ENCODE results near the gene CAP2.

Gene CAP2

DNA sequence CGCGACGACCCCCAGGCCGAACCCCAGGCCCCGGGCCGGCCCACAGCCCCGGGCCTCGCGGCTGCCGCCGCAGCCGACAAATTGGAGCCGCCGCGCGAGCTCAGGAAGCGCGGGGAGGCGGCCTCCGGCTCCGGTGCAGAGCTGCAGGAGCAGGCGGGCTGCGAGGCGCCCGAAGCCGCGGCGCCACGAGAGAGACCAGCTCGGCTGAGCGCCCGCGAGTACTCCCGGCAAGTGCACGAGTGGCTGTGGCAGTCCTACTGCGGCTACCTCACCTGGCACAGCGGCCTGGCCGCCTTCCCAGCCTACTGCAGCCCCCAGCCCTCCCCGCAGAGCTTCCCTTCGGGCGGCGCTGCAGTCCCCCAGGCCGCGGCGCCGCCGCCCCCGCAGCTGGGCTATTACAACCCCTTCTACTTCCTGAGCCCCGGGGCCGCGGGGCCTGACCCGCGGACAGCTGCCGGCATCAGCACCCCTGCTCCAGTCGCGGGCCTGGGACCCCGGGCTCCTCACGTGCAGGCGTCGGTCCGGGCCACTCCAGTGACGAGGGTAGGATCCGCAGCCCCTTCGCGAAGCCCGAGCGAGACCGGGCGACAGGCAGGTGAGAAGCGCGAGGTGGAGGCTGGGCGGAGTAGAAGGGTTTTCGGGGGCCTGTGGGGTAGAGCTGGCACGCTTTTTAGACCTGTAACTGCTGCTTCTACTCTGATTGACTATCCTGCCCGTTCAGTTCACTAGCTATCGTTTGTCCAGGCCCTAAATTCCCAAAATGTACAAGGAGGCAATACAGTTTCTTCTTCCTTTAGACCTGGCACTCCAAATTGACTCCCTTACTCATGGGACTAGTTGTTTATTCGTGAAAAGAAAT is 207.4 kb downstream of the CAP2 start:
- H3K79me1 ChIP-seq (replicated peaks; ENCODE audit: low read length, poor library complexity, severe bottlenecking), result peaks cover 7% of the 10 kb centered on the region
- under 1% methylated on average over 64 of the region's 77 CpGs for WGBS
- peak overlapping the region; percentile 80 for H4K8ac ChIP-seq (ENCODE audit: low read length)
- H3K4me3 ChIP-seq (ENCODE audit: insufficient read depth in 1 of 2, low read depth in 1 of 2, low read length in 2 of 2), result peak overlapping the region; percentile 89 to 93
- peak overlapping the region; percentile 92 for H2BK15ac ChIP-seq (ENCODE audit: low read depth, poor library complexity, severe bottlenecking)
- H3K18ac ChIP-seq (ENCODE audit: low read depth in 1 of 2, low read length in 2 of 2), result peak overlapping the region; percentile 86 to 93
- no peak overlapping the region for H2AK5ac ChIP-seq (ENCODE audit: low read length, severe bottlenecking)
- no peaks in the 10 kb centered on the region for H3K27me3 ChIP-seq (ENCODE audit: control insufficient read depth in 1 of 2, insufficient read depth in 1 of 2, low read length in 2 of 2)
- H4K91ac ChIP-seq (ENCODE audit: low read length), result no peak overlapping the region
- H3K9ac ChIP-seq (ENCODE audit: low read length), result peak overlapping the region; percentile 94
- H2BK5ac ChIP-seq (ENCODE audit: low read depth, low read length, poor library complexity, severe bottlenecking), result peak overlapping the region; percentile 44
- DNase-seq, result peak; percentile 47
- peak overlapping the region; percentile 47 to 95 for H3K14ac ChIP-seq (ENCODE audit: low read length in 2 of 2)
- H3K4me2 ChIP-seq (ENCODE audit: low read length, poor library complexity, severe bottlenecking), result peak overlapping the region; percentile 95
- peak overlapping the region; percentile 81 to 93 for H3K4ac ChIP-seq (ENCODE audit: low read depth in 1 of 2, low read length in 2 of 2)
- H2BK120ac ChIP-seq (ENCODE audit: low read depth, low read length), result peak overlapping the region; percentile 84
- peak overlapping the region in 1 of 2 experiments; percentile 3 for H2BK12ac ChIP-seq (ENCODE audit: low read length in 2 of 2)
- peak overlapping the region in 1 of 2 experiments; percentile 99 for H3K23ac ChIP-seq (ENCODE audit: low read length in 2 of 2)
- peaks cover 5% of the 10 kb centered on the region for H3K4me1 ChIP-seq (ENCODE audit: control insufficient read depth, insufficient read depth, low read depth, low read length)
- peaks cover 0 to 24% of the 10 kb centered on the region in 2 experiments for H3K36me3 ChIP-seq (ENCODE audit: control insufficient read depth in 1 of 2, insufficient read depth in 2 of 2, low read depth in 1 of 2, low read length in 2 of 2)
- peak overlapping the region; percentile 4 for H3K27ac ChIP-seq (ENCODE audit: low read length, poor library complexity, severe bottlenecking)
- no peaks in the 10 kb centered on the region for H3K9me3 ChIP-seq (ENCODE audit: control insufficient read depth, low read length)
- peak overlapping the region; percentile 94 for H2AFZ ChIP-seq (ENCODE audit: low read depth, low read length)

- H2AFZ ChIP-seq (ENCODE audit: low read depth, low read length), result no peak overlapping the region
- WGBS, result 24% methylated on average over 5 of the region's 5 CpGs
- no peaks in the 10 kb centered on the region for H3K27me3 ChIP-seq (ENCODE audit: control insufficient read depth in 1 of 2, insufficient read depth in 1 of 2, low read length in 2 of 2)
Measured at GRCh38 chr6:17601386-17601703, 207.9 kb downstream of the CAP2 start.

DNA sequence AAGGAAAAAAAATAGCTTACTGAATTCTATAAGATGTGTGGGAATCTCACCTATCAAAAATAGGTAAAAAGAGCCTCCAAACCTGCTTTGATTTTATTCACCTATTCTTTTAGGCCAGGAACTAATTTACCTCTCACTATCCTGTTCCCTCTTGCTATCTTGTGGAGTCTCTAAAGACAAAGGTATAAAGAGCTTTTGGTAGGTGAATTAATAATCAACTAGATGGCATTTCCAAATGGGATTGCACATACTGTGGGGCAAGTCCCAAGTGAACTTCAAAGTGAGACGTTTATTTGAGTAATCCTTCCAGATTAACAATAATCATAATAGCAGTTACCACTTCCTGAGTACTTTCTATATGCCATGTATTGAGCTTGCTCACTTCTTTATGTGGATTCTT is 209.5 kb downstream of the CAP2 start:
- H3K27ac ChIP-seq (ENCODE audit: low read length, poor library complexity, severe bottlenecking), result no peak overlapping the region
- H2BK12ac ChIP-seq (ENCODE audit: low read length in 2 of 2), result no peak overlapping the region
- H3K4me1 ChIP-seq (ENCODE audit: control insufficient read depth, insufficient read depth, low read depth, low read length), result peaks cover 5% of the 10 kb centered on the region
- H3K18ac ChIP-seq (ENCODE audit: low read depth in 1 of 2, low read length in 2 of 2), result no peak overlapping the region
- H3K23ac ChIP-seq (ENCODE audit: low read length in 2 of 2), result no peak overlapping the region
- no peak overlapping the region for H2BK120ac ChIP-seq (ENCODE audit: low read depth, low read length)
- H3K14ac ChIP-seq (ENCODE audit: low read length in 2 of 2), result no peak overlapping the region
- H4K91ac ChIP-seq (ENCODE audit: low read length), result no peak overlapping the region
- no peak for DNase-seq
- H3K4me3 ChIP-seq (ENCODE audit: insufficient read depth in 1 of 2, low read depth in 1 of 2, low read length in 2 of 2), result no peak overlapping the region
- 80% methylated on average over 1 of the region's 1 CpG for WGBS
- no peak overlapping the region for H2BK15ac ChIP-seq (ENCODE audit: low read depth, poor library complexity, severe bottlenecking)
- H3K36me3 ChIP-seq (ENCODE audit: control insufficient read depth in 1 of 2, insufficient read depth in 2 of 2, low read depth in 1 of 2, low read length in 2 of 2), result peaks cover 3 to 38% of the 10 kb centered on the region in 2 experiments
- no peak overlapping the region for H4K8ac ChIP-seq (ENCODE audit: low read length)
- no peak overlapping the region for H2BK5ac ChIP-seq (ENCODE audit: low read depth, low read length, poor library complexity, severe bottlenecking)
- peaks cover 10% of the 10 kb centered on the region for H3K79me1 ChIP-seq (replicated peaks; ENCODE audit: low read length, poor library complexity, severe bottlenecking)
- H2AFZ ChIP-seq (ENCODE audit: low read depth, low read length), result no peak overlapping the region
- H3K4me2 ChIP-seq (ENCODE audit: low read length, poor library complexity, severe bottlenecking), result no peak overlapping the region
- H3K4ac ChIP-seq (ENCODE audit: low read depth in 1 of 2, low read length in 2 of 2), result no peak overlapping the region
- no peak overlapping the region for H3K9ac ChIP-seq (ENCODE audit: low read length)
- H2AK5ac ChIP-seq (ENCODE audit: low read length, severe bottlenecking), result no peak overlapping the region
- H3K27me3 ChIP-seq (ENCODE audit: control insufficient read depth in 1 of 2, insufficient read depth in 1 of 2, low read length in 2 of 2), result no peaks in the 10 kb centered on the region
- no peaks in the 10 kb centered on the region for H3K9me3 ChIP-seq (ENCODE audit: control insufficient read depth, low read length)

More at GRCh38 chr6:17601386-17601703, 207.9 kb downstream of the CAP2 start:
- no peak overlapping the region for H2BK15ac ChIP-seq (ENCODE audit: low read depth, poor library complexity, severe bottlenecking)
- peak overlapping the region; percentile 95 for H3K4me2 ChIP-seq (ENCODE audit: low read length, poor library complexity, severe bottlenecking)
- H3K79me1 ChIP-seq (replicated peaks; ENCODE audit: low read length, poor library complexity, severe bottlenecking), result peaks cover 7% of the 10 kb centered on the region
- DNase-seq, result no peak
- peaks cover 5% of the 10 kb centered on the region for H3K4me1 ChIP-seq (ENCODE audit: control insufficient read depth, insufficient read depth, low read depth, low read length)
- no peak overlapping the region for H4K91ac ChIP-seq (ENCODE audit: low read length)
- H3K23ac ChIP-seq (ENCODE audit: low read length in 2 of 2), result no peak overlapping the region
- no peak overlapping the region for H2AK5ac ChIP-seq (ENCODE audit: low read length, severe bottlenecking)
- H3K4me3 ChIP-seq (ENCODE audit: insufficient read depth in 1 of 2, low read depth in 1 of 2, low read length in 2 of 2), result peak overlapping the region in 1 of 2 experiments; percentile 93
- peak overlapping the region; percentile 94 for H3K9ac ChIP-seq (ENCODE audit: low read length)
- no peak overlapping the region for H4K8ac ChIP-seq (ENCODE audit: low read length)
- H3K18ac ChIP-seq (ENCODE audit: low read depth in 1 of 2, low read length in 2 of 2), result no peak overlapping the region
- H2BK12ac ChIP-seq (ENCODE audit: low read length in 2 of 2), result no peak overlapping the region
- H2BK120ac ChIP-seq (ENCODE audit: low read depth, low read length), result no peak overlapping the region
- H3K36me3 ChIP-seq (ENCODE audit: control insufficient read depth in 1 of 2, insufficient read depth in 2 of 2, low read depth in 1 of 2, low read length in 2 of 2), result peaks cover 0 to 26% of the 10 kb centered on the region in 2 experiments
- no peak overlapping the region for H3K4ac ChIP-seq (ENCODE audit: low read depth in 1 of 2, low read length in 2 of 2)
- no peak overlapping the region for H3K14ac ChIP-seq (ENCODE audit: low read length in 2 of 2)
- no peaks in the 10 kb centered on the region for H3K9me3 ChIP-seq (ENCODE audit: control insufficient read depth, low read length)
- peak overlapping the region; percentile 4 for H3K27ac ChIP-seq (ENCODE audit: low read length, poor library complexity, severe bottlenecking)
- H2BK5ac ChIP-seq (ENCODE audit: low read depth, low read length, poor library complexity, severe bottlenecking), result no peak overlapping the region

- no peak overlapping the region for H2BK5ac ChIP-seq (ENCODE audit: low read depth, low read length, poor library complexity, severe bottlenecking)
- H3K9ac ChIP-seq (ENCODE audit: low read length), result no peak overlapping the region
- H3K79me1 ChIP-seq (replicated peaks; ENCODE audit: low read length, poor library complexity, severe bottlenecking), result peaks cover 6% of the 10 kb centered on the region
- H2AK5ac ChIP-seq (ENCODE audit: low read length, severe bottlenecking), result no peak overlapping the region
- H3K23ac ChIP-seq (ENCODE audit: low read length in 2 of 2), result peak overlapping the region in 1 of 2 experiments; percentile 23
- 98% methylated on average over 4 of the region's 4 CpGs for WGBS
- H3K14ac ChIP-seq (ENCODE audit: low read length in 2 of 2), result no peak overlapping the region
- H3K9me3 ChIP-seq (ENCODE audit: control insufficient read depth, low read length), result no peaks in the 10 kb centered on the region
- DNase-seq, result no peak
- H3K4me3 ChIP-seq (ENCODE audit: insufficient read depth in 1 of 2, low read depth in 1 of 2, low read length in 2 of 2), result no peak overlapping the region
- H3K4ac ChIP-seq (ENCODE audit: low read depth in 1 of 2, low read length in 2 of 2), result no peak overlapping the region
- no peak overlapping the region for H2BK12ac ChIP-seq (ENCODE audit: low read length in 2 of 2)
- H2BK15ac ChIP-seq (ENCODE audit: low read depth, poor library complexity, severe bottlenecking), result no peak overlapping the region
- H4K8ac ChIP-seq (ENCODE audit: low read length), result no peak overlapping the region
- no peaks in the 10 kb centered on the region for H3K27me3 ChIP-seq (ENCODE audit: control insufficient read depth in 1 of 2, insufficient read depth in 1 of 2, low read length in 2 of 2)
- H3K18ac ChIP-seq (ENCODE audit: low read depth in 1 of 2, low read length in 2 of 2), result no peak overlapping the region
- no peak overlapping the region for H2BK120ac ChIP-seq (ENCODE audit: low read depth, low read length)
- peaks cover 3 to 67% of the 10 kb centered on the region in 2 experiments for H3K36me3 ChIP-seq (ENCODE audit: control insufficient read depth in 1 of 2, insufficient read depth in 2 of 2, low read depth in 1 of 2, low read length in 2 of 2)
- H3K4me1 ChIP-seq (ENCODE audit: control insufficient read depth, insufficient read depth, low read depth, low read length), result peaks cover 5% of the 10 kb centered on the region
- H4K91ac ChIP-seq (ENCODE audit: low read length), result no peak overlapping the region
- H3K4me2 ChIP-seq (ENCODE audit: low read length, poor library complexity, severe bottlenecking), result no peak overlapping the region
- no peak overlapping the region for H2AFZ ChIP-seq (ENCODE audit: low read depth, low read length)
- H3K27ac ChIP-seq (ENCODE audit: low read length, poor library complexity, severe bottlenecking), result no peak overlapping the region
Measured at GRCh38 chr6:17606606-17607005, 213.2 kb downstream of the CAP2 start.
